RWPE1 (cell line): ENCODE data around the gene PNN.
A peak's percentile ranks its signal among the peaks of the same experiment; 100 is the strongest.

Source experiments
- CTCF ChIA-PET: fragments of 350-600 bp; sonication (Branson Sonifier 250); formaldehyde crosslinking; extraction: SDS; loops from one replicate; lab custom pipeline; 2021; lab: Yijun Ruan, JAX
- POLR2A ChIA-PET: fragments of 400-600 bp; formaldehyde crosslinking; extraction: SDS; loops from one replicate; lab custom pipeline; 2020; ENCODE audit warnings: antibody characterized with exemption; ENCODE audit not compliant: low non-redundant PET; lab: Yijun Ruan, JAX
- DNase-seq: peaks from one replicate; pipeline ENCODE4 v3.0.0; 2012; ENCODE audit warnings: low spot score
- H3K27ac ChIP-seq: fragments of 450-650 bp; 2 replicates; pipeline ENCODE4 v1.5.1; 2017
- CTCF ChIP-seq: fragments of 450-650 bp; conservative IDR thresholded peaks from 2 replicates; pipeline ENCODE4 v1.5.1; 2017; ENCODE audit warnings: low read depth, mild to moderate bottlenecking

PNN gene

GRCh38 chr14:39173198-39173597, 1.9 kb upstream of the PNN start:
- no peak for TF ChIP-seq CTCF
- H3K27ac ChIP-seq = no peak overlapping the region
- no peak for DNase-seq
- POLR2A ChIA-PET = no interaction called here
- CTCF ChIA-PET = no interaction called here

DNA sequence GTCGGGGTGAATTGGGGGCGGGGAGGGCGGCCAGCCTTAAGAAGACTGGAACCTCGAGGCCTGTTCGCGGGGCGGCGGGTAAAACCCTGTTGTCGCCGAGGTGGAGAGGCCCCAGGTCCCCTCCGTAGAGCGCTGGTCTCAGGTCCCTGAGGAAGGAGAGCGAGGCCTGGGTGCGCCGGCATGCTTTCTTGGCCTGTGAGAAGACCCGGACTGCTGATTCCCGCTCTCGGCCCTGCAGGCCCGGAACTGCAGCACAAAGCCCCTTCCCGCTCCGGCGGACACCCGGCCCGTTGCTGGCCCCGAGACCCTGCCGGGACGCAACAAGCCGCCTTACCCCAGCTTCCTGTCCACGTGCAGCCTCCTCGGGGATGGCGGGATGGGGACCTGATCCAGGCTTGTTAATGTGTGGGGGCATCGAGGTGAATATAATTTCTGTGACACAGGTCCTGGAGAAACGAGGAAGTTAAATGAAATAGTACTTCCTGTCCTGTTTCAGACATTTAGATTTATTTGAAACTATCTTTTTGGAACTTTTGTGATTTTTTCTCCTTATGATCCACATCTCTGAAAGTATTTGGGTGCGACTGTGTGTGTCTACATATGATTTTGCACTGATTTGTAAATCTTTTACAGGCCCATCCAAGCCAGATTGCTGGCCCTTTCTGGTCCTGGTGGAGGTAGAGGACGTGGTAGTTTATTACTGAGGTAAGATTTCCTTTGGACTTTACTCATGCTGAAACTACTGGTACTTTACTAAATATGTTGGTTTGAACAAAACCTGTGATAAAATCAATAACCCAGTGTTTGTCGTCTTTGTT, 600 bp downstream of the PNN start:
- POLR2A ChIA-PET = no interaction called here
- peak overlapping the region; percentile 93 for H3K27ac ChIP-seq
- CTCF ChIA-PET = no interaction called here
- DNase-seq = peak; percentile 29
- TF ChIP-seq CTCF = no peak

- ChIA-PET POLR2A (no interaction called here), CTCF (no interaction called here)
- TF ChIP-seq CTCF = no peak
- no peak overlapping the region for H3K27ac ChIP-seq
- no peak for DNase-seq
Measured at GRCh38 chr14:39176263-39177167, 1.5 kb downstream of the PNN start.

GRCh38 chr14:39177168-39177545, 2.1 kb downstream of the PNN start:
- CTCF ChIA-PET = no interaction called here

GRCh38 chr14:39179042-39179441, 4.0 kb downstream of the PNN start:
- no peak for TF ChIP-seq CTCF
- CTCF ChIA-PET = interaction anchor here (0.6 kb wide), 2 partner anchors 82 to 86 kb away, joined by 3 to 4 read pairs; no protein-coding TSS in a partner anchor
- POLR2A ChIA-PET = interaction anchor here (0.7 kb wide), 1 partner anchor 252 kb away, joined by 9 read pairs; no protein-coding TSS in a partner anchor
- no peak overlapping the region for H3K27ac ChIP-seq
- no peak for DNase-seq

More at GRCh38 chr14:39177168-39177545, 2.1 kb downstream of the PNN start:
- no peak for DNase-seq
- TF ChIP-seq CTCF = no peak
- POLR2A ChIA-PET = no interaction called here
- H3K27ac ChIP-seq = no peak overlapping the region

DNA sequence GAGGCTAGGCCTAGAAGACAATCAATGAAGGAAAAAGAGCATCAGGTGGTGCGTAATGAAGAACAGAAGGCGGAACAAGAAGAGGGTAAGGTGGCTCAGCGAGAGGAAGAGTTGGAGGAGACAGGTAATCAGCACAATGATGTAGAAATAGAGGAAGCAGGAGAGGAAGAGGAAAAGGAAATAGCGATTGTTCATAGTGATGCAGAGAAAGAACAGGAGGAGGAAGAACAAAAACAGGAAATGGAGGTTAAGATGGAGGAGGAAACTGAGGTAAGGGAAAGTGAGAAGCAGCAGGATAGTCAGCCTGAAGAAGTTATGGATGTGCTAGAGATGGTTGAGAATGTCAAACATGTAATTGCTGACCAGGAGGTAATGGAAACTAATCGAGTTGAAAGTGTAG, 5.5 kb downstream of the PNN start:
- DNase-seq = no peak
- no peak for TF ChIP-seq CTCF
- POLR2A ChIA-PET = no interaction called here
- H3K27ac ChIP-seq = no peak overlapping the region
- CTCF ChIA-PET = no interaction called here
